Psoas muscle (tissue), 8 donors: ENCODE measurements around the gene FICD. TPM values are rescaled to one million over a fixed set of nuclear protein-coding genes. Genes with fewer than 3 reads are reported as not detected.

Experiments
- ATAC-seq, 4 donors: fragments of 200-7000 bp; cut with Tn5 transposase; one replicate each; pipeline ENCODE4 v1.9.1; 2020; ENCODE audit warnings: moderate library complexity in 3 of 4, mild to moderate bottlenecking in 2 of 4
- DNase-seq, 2 donors: peaks; one replicate each; pipeline ENCODE4 v3.0.0-alpha.2; 2020
- H3K27ac ChIP-seq: fragments of 200-600 bp; one replicate; pipeline ENCODE4 v1.8.0; 2022
- H3K27me3 ChIP-seq, 3 donors: fragments of 200-600 bp in 1 of 3; one replicate each; pipeline versions ENCODE4 v1.6.1 to v1.8.0; 2013 to 2022; ENCODE audit warnings: low read length in 2 of 3, mild to moderate bottlenecking in 2 of 3, moderate library complexity in 1 of 3; ENCODE audit not compliant: insufficient read depth in 3 of 3
- H3K36me3 ChIP-seq, 2 donors: fragments of 200-600 bp in 1 of 2; one replicate each; pipeline versions ENCODE4 v1.6.1 to v1.8.0; 2013 to 2022; ENCODE audit warnings: low read depth in 1 of 2, mild to moderate bottlenecking in 1 of 2, moderate library complexity in 1 of 2; ENCODE audit not compliant: insufficient read depth in 1 of 2
- H3K4me1 ChIP-seq: fragments of 200-600 bp; one replicate; pipeline ENCODE4 v1.8.0; 2022
- H3K4me3 ChIP-seq: fragments of 200-600 bp; one replicate; pipeline ENCODE4 v1.8.0; 2022; ENCODE audit warnings: mild to moderate bottlenecking
- H3K9me3 ChIP-seq: fragments of 200-600 bp; one replicate; pipeline ENCODE4 v1.8.0; 2022
- whole genome bisulfite sequencing, 3 donors: extraction: QIAGEN DNeasy Blood & Tissue Kit; methylation state at CpG; one replicate each; pipeline versions ENCODE4 v1.1.6 to v1.1.7; 2013; 5-methylcytosine and 5-hydroxymethylcytosine counted together
- intact Hi-C, 2 donors: fragments of 100-400 bp; cut with DNase I; formaldehyde crosslinking; loops; one replicate each; pipeline versions ENCODE4 v1.11.0 to v1.14.2; 2022
- polyA plus RNA-seq, 3 donors: library from polyadenylated mRNA; stranded (reverse); fragments of 200-250 nt; gene quantifications; one replicate each; pipeline ENCODE4 v1.2.3, GENCODE V29; 2013
- total RNA-seq, 4 donors: library from RNA; stranded (reverse); fragmentation: NEBNext Ultra II Directional in 2 of 4; extraction: Animal tissue kit (Norgen Biotek cat#: 25700) in 2 of 4; gene quantifications; one replicate each; pipeline versions ENCODE4 v1.2.1 to v1.2.4, GENCODE V29; 2021 to 2023
- TF ChIP-seq, protein P1 (sequence below): fragments of 200-600 bp; IDR thresholded peaks from one replicate; pipeline ENCODE4 v1.8.0; 2022; ENCODE audit warnings: antibody characterized with exemption
- donor health status: healthy with polysubstance abuse.
- donor health status: DM: no; HTN: no; CAD: no; lungs with moderate emphysema.
- donor health status: Bipolar disorder and iron deficiency.
- donor health status: healthy.
- donor health status: DM: yes; HTN: yes; CAD: no.
- donor health status: DM: no; HTN: no; CAD: no.
- donor health status: DM: no; HTN: no; CAD: no.
- donor health status: DM: yes; HTN: yes; CAD: no.

FICD gene
- total and polyA plus RNA-seq, 7 donors, result 1.6 to 5.5 (median 4.2) TPM

DNA sequence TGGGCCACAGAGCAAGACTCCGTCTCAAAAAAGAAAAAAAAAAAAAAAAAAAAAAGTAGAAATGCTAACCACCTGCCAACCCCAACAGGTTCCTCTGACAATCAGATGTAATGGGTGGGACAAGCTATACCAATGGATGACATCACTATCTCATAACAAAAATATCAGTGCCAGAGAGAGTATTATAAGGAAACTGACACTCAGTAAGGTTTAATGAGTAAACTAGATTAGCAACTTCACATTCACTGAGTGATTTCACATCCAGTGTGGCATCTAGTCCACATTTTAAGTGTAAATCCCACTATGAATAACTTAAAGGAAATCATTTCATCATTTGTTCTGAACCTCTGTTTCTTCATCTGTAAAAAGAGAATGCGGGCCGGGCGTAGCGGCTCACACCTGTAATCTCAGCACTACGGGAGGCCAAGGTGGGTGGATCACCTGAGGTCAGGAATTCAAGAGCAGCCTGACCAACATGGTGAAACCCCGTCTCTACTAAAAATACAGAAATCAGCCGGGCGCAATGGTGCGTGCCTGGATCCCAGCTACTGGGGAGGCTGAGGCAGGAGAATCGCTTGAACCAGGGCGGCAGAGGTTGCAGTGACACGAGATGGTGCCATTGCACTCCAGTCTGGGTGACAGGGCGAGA, 44.1 kb downstream of the FICD start:
- peak overlapping the region; percentile 76 for H3K4me3 ChIP-seq
- DNase-seq (no peak), ATAC-seq (no peak)
- H3K36me3 ChIP-seq, result peaks cover 3 to 26% of the 10 kb centered on the region in 2 donors
- TF ChIP-seq, protein P1, sequence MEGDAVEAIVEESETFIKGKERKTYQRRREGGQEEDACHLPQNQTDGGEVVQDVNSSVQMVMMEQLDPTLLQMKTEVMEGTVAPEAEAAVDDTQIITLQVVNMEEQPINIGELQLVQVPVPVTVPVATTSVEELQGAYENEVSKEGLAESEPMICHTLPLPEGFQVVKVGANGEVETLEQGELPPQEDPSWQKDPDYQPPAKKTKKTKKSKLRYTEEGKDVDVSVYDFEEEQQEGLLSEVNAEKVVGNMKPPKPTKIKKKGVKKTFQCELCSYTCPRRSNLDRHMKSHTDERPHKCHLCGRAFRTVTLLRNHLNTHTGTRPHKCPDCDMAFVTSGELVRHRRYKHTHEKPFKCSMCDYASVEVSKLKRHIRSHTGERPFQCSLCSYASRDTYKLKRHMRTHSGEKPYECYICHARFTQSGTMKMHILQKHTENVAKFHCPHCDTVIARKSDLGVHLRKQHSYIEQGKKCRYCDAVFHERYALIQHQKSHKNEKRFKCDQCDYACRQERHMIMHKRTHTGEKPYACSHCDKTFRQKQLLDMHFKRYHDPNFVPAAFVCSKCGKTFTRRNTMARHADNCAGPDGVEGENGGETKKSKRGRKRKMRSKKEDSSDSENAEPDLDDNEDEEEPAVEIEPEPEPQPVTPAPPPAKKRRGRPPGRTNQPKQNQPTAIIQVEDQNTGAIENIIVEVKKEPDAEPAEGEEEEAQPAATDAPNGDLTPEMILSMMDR, result no peak
- H3K9me3 ChIP-seq, result no peaks in the 10 kb centered on the region
- no peaks in the 10 kb centered on the region for H3K27me3 ChIP-seq
- H3K27ac ChIP-seq, result no peak overlapping the region
- intact Hi-C loops, result no loop called here
- H3K4me1 ChIP-seq, result peaks cover 54% of the 10 kb centered on the region
- 79 to 83% (median 79%) methylated on average over 12 to 13 of the region's 14 CpGs for WGBS, 3 donors

DNA sequence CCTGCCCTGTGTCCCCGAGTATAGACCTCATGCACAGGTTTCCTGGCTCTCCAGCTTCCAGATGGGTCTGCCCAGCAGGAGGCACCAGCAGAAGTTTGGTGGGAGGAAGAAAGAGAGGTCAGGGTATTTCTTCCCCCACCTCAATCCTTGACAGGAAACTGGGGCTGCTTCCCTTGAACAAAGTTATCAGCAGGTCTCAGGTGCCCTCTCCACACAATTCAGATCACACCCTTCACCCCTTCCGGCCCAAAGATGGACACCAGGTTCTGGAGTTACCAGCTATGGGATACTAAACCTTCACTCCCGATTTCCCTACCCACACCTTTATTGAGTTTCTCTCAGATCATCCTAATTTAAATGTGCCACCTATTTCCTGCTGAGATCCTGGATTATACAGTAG, 44.7 kb downstream of the FICD start:
- Histone ChIP-seq H3K4me3 (peak overlapping the region; percentile 76), H3K27me3 (no peaks in the 10 kb centered on the region), H3K36me3 (peaks cover 8 to 32% of the 10 kb centered on the region in 2 donors), H3K27ac (no peak overlapping the region), H3K9me3 (no peaks in the 10 kb centered on the region), H3K4me1 (peaks cover 59% of the 10 kb centered on the region)
- whole genome bisulfite sequencing, 3 donors, result 52 to 75% (median 59%) methylated on average over 3 of the region's 3 CpGs
- intact Hi-C loops, result loop anchor here (5.0 to 10.0 kb wide), 4 partner anchors 245 to 533 kb away; partner anchors contain the start of genes SSH1 (in 2 of the 2) and ALKBH2 (in 1 of the 2)
- ATAC-seq (no peak), DNase-seq (no peak)
- TF ChIP-seq, protein P1, result no peak

DNA sequence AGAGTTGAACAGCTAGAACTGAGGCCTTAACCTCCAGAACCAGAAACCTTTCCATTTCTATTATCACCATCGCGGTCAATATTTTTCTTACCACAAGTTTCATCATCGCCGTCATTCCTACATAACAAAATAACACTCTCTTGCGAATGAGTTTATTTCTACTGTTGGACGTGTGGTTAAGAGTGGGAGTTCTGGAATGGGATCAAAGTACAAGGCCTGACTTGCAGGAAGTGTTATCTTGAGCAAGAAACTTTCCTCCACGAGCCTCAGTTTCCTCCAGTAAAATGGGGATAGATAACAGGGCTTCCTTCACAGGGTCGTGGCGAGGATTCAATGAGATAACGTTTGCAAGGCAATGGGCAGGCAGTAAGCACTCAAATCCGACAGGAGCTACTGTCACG, 45.2 kb downstream of the FICD start:
- Histone ChIP-seq H3K4me3 (peak overlapping the region; percentile 76), H3K27ac (peak overlapping the region; percentile 97), H3K27me3 (no peaks in the 10 kb centered on the region), H3K9me3 (no peaks in the 10 kb centered on the region), H3K36me3 (peaks cover 12 to 35% of the 10 kb centered on the region in 2 donors), H3K4me1 (peaks cover 64% of the 10 kb centered on the region)
- ATAC-seq, result no peak
- no peak for DNase-seq
- TF ChIP-seq, protein P1, result no peak
- 1 to 2% (median 1%) methylated on average over 12 of the region's 12 CpGs for WGBS, 3 donors
- intact Hi-C loops, result loop anchor here (5.0 to 10.0 kb wide), 4 partner anchors 244 to 532 kb away; partner anchors contain the start of genes SSH1 (in 2 of the 2) and ALKBH2 (in 1 of the 2)

DNA sequence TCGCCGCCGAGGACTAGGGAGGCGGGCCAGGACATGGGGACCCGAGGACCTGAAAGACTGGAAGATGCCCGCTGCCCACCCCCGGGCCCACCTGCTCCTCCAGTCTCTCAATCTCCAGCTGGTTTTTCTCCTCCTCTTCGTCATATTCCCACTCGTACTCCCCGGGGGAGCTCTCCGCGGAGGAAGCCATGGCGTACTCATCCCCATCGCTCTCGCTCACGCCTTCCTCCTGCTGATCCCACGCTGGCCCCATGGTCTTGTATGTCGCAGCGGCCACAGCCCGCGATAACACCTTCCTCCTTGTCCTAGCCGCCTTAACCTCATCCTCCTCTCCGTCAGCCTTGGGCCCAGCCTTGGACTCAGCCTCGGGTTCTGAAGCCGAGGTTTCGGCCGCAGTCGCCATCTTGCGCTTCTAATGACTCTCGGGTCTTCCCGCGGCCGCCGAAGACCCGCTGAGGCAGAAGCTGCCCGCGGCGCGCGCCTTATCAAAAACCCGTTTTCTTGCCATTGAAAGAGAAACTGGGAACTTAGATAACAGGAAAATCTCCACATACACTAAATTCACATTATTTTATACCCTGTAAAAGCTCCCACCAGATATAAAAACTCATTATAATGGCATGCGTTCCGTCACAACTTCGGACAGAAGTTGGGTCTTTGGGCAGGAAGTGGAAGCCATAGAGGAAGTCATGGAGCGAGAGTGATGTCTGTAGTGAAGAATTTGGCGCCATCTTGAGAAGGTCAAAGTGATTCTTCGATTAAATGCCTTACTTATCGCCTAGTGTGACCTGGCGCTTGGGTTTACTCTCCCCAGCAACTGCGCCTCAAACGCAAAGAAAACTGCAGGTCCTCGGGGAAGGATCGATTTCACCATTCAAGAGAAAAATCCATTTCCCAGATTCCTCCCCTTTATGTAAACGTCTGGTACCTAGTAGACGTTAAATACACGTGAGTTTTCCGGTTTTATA, 46.0 kb downstream of the FICD start, which contains the start of gene SART3:
Gene SART3 (minus strand): TSS at position 422 of the 968 bp plus-strand sequence. CDS start 19 bp downstream, at position 403.
- Histone ChIP-seq H3K36me3 (peaks cover 12 to 41% of the 10 kb centered on the region in 2 donors), H3K4me1 (peaks cover 63% of the 10 kb centered on the region), H3K27me3 (no peaks in the 10 kb centered on the region), H3K4me3 (peak within 1 kb of the TSS; percentile 76), H3K27ac (peak within 1 kb of the TSS; percentile 97), H3K9me3 (no peaks in the 10 kb centered on the region)
- intact Hi-C loops, result loop anchor here (5.0 to 10.0 kb wide), 4 partner anchors 244 to 531 kb away; partner anchors contain the start of genes SSH1 (in 2 of the 2) and ALKBH2 (in 1 of the 2)
- WGBS, 3 donors, result 0 to 1% (median 0%) methylated on average over 55 to 57 of the region's 57 CpGs
- ATAC-seq (peak; percentile 61 to 79 (median 65)), DNase-seq (peak; percentile 85 to 91)
- TF ChIP-seq, protein P1, result no peak
